HEK293 (cell line): ENCODE data around the gene MIF4GD.
A peak's percentile ranks its signal among the peaks of the same experiment; 100 is the strongest.

ENCODE experiments used
- BCL11A ChIP-seq: fragments of 450-650 bp; formaldehyde crosslinking; IDR thresholded peaks from 2 replicates; pipeline ENCODE4 v1.5.1; 2016; ENCODE audit warnings: low read depth, missing biosample characterization, missing genetic modification characterization
- BCL11B ChIP-seq: fragments of 450-650 bp; formaldehyde crosslinking; IDR thresholded peaks from 2 replicates; pipeline ENCODE4 v1.5.1; 2016; ENCODE audit warnings: low read depth, missing biosample characterization, missing genetic modification characterization
- GLIS1 ChIP-seq: fragments of 450-650 bp; formaldehyde crosslinking; IDR thresholded peaks from 2 replicates; pipeline ENCODE4 v1.5.1; 2016; ENCODE audit warnings: missing biosample characterization, missing genetic modification characterization
- GLIS2 ChIP-seq: fragments of 450-650 bp; formaldehyde crosslinking; IDR thresholded peaks from 2 replicates; pipeline ENCODE4 v1.5.1; 2016; ENCODE audit warnings: missing biosample characterization, missing genetic modification characterization
- MZF1 ChIP-seq: fragments of 450-650 bp; formaldehyde crosslinking; IDR thresholded peaks from 2 replicates; pipeline ENCODE4 v1.5.1; 2017; ENCODE audit warnings: missing biosample characterization, missing genetic modification characterization, borderline replicate concordance
- OVOL3 ChIP-seq: fragments of 450-650 bp; formaldehyde crosslinking; IDR thresholded peaks from 2 replicates; pipeline ENCODE4 v1.5.1; 2016; ENCODE audit warnings: missing biosample characterization, missing genetic modification characterization
- ZBTB7A ChIP-seq: fragments of 450-650 bp; formaldehyde crosslinking; IDR thresholded peaks from 2 replicates; pipeline ENCODE4 v1.5.1; 2016; ENCODE audit warnings: low read depth, missing biosample characterization, missing genetic modification characterization
- ZEB2 ChIP-seq: fragments of 450-650 bp; formaldehyde crosslinking; IDR thresholded peaks from 2 replicates; pipeline ENCODE4 v1.5.1; 2016; ENCODE audit warnings: missing biosample characterization, missing genetic modification characterization
- ZFP69B ChIP-seq: fragments of 450-650 bp; formaldehyde crosslinking; IDR thresholded peaks from 2 replicates; pipeline ENCODE4 v1.5.1; 2016; ENCODE audit warnings: missing biosample characterization, missing genetic modification characterization
- ZIC2 ChIP-seq: fragments of 450-650 bp; formaldehyde crosslinking; IDR thresholded peaks from 2 replicates; pipeline ENCODE4 v1.5.1; 2016; ENCODE audit warnings: missing biosample characterization, missing genetic modification characterization
- ZNF140 ChIP-seq: fragments of 450-650 bp; formaldehyde crosslinking; IDR thresholded peaks from 2 replicates; pipeline ENCODE4 v1.5.1; 2016; ENCODE audit warnings: missing biosample characterization, missing genetic modification characterization
- ZNF146 ChIP-seq: fragments of 450-650 bp; formaldehyde crosslinking; IDR thresholded peaks from 2 replicates; pipeline ENCODE4 v1.5.1; 2016; ENCODE audit warnings: missing biosample characterization, missing genetic modification characterization
- ZNF169 ChIP-seq: fragments of 450-650 bp; formaldehyde crosslinking; IDR thresholded peaks from 2 replicates; pipeline ENCODE4 v1.5.1; 2016; ENCODE audit warnings: missing biosample characterization, missing genetic modification characterization
- ZNF239 ChIP-seq: fragments of 450-650 bp; formaldehyde crosslinking; IDR thresholded peaks from 2 replicates; pipeline ENCODE4 v1.5.1; 2016; ENCODE audit warnings: missing biosample characterization, missing genetic modification characterization
- ZNF266 ChIP-seq: fragments of 450-650 bp; formaldehyde crosslinking; IDR thresholded peaks from 2 replicates; pipeline ENCODE4 v1.5.1; 2016; ENCODE audit warnings: missing biosample characterization, missing genetic modification characterization, low read depth
- ZNF529 ChIP-seq: fragments of 450-650 bp; formaldehyde crosslinking; IDR thresholded peaks from 2 replicates; pipeline ENCODE4 v1.5.1; 2017; ENCODE audit warnings: missing genetic modification characterization, missing biosample characterization; ENCODE audit not compliant: insufficient replicate concordance
- ZNF626 ChIP-seq: fragments of 450-650 bp; sonication (Bioruptor Pico); formaldehyde crosslinking; IDR thresholded peaks from 2 replicates; pipeline ENCODE4 v1.5.1; 2018; ENCODE audit warnings: missing biosample characterization, missing genetic modification characterization, inconsistent platforms
- ZNF629 ChIP-seq: fragments of 450-650 bp; formaldehyde crosslinking; IDR thresholded peaks from 2 replicates; pipeline ENCODE4 v1.5.1; 2017; ENCODE audit warnings: missing biosample characterization, missing genetic modification characterization
- ZNF677 ChIP-seq: fragments of 450-650 bp; IDR thresholded peaks from 2 replicates; pipeline ENCODE4 v1.5.0; 2018; ENCODE audit warnings: missing biosample characterization, mild to moderate bottlenecking, missing genetic modification characterization, moderate library complexity
- ZNF776 ChIP-seq: fragments of 450-650 bp; formaldehyde crosslinking; IDR thresholded peaks from 2 replicates; pipeline ENCODE4 v1.5.0; 2017; ENCODE audit warnings: missing biosample characterization, missing genetic modification characterization, borderline replicate concordance
- ZNF830 ChIP-seq: fragments of 450-650 bp; IDR thresholded peaks from 2 replicates; pipeline ENCODE4 v1.5.0; 2018; ENCODE audit warnings: missing biosample characterization, missing genetic modification characterization, low read depth, mild to moderate bottlenecking, moderate library complexity
- TF ChIP-seq, protein P1 (sequence below): fragments of 450-650 bp; formaldehyde crosslinking; IDR thresholded peaks from 2 replicates; pipeline ENCODE4 v1.5.1; 2016; ENCODE audit warnings: missing biosample characterization, missing genetic modification characterization, borderline replicate concordance
- TF ChIP-seq, protein P2 (sequence below): fragments of 450-650 bp; formaldehyde crosslinking; IDR thresholded peaks from 2 replicates; pipeline ENCODE4 v1.5.1; 2017; ENCODE audit warnings: missing biosample characterization, mild to moderate bottlenecking, missing genetic modification characterization, moderate library complexity
- TF ChIP-seq, protein P3 (sequence below): fragments of 450-650 bp; formaldehyde crosslinking; IDR thresholded peaks from 2 replicates; pipeline ENCODE4 v1.5.1; 2017; ENCODE audit warnings: missing biosample characterization, missing genetic modification characterization
- TF ChIP-seq, protein P4 (sequence below): fragments of 450-650 bp; formaldehyde crosslinking; IDR thresholded peaks from 2 replicates; pipeline ENCODE4 v1.5.1; 2016; ENCODE audit warnings: missing biosample characterization, missing genetic modification characterization, borderline replicate concordance

The MIF4GD gene

DNA sequence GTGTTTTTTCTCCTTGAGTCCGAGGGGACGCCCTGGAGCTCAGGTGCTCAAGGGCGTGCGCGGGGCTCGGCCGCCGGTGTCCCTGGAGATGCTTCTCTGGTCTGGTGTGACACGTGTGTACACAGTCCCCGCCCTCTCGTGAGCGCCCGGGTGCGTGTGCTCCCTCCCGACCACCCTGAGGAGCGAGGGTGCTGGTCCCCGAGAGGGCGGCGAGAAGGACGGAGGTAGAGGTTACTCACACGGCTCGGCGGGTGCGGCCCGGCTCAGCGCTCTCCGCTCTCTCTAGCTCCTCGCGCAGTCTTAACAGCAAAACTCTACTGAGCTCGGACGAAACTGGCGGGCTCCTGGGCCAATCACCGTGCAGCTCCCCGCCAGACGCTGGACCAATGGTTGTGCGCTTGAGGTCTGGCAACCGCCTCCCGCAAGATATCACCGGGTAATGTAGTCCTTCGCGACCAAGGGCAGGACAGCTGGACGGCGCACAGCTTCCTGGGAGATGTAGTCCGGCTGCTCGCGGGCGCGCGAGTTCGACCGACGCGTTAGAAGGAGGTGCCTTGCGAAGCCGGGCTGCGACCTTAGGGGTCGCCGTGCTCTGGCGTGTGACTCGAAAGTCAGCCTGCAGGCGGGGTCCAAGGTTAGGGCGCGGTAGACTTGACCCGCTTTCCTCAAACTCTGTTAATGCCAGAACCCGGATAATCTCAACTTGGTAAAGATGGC lies 18.2 kb upstream of the MIF4GD start, which contains the start of gene SLC25A19 (continued):
- TF ChIP-seq ZNF169 = no peak
- no peak for TF ChIP-seq BCL11A (tag by site-specific recombination)
- TF ChIP-seq, protein P1, sequence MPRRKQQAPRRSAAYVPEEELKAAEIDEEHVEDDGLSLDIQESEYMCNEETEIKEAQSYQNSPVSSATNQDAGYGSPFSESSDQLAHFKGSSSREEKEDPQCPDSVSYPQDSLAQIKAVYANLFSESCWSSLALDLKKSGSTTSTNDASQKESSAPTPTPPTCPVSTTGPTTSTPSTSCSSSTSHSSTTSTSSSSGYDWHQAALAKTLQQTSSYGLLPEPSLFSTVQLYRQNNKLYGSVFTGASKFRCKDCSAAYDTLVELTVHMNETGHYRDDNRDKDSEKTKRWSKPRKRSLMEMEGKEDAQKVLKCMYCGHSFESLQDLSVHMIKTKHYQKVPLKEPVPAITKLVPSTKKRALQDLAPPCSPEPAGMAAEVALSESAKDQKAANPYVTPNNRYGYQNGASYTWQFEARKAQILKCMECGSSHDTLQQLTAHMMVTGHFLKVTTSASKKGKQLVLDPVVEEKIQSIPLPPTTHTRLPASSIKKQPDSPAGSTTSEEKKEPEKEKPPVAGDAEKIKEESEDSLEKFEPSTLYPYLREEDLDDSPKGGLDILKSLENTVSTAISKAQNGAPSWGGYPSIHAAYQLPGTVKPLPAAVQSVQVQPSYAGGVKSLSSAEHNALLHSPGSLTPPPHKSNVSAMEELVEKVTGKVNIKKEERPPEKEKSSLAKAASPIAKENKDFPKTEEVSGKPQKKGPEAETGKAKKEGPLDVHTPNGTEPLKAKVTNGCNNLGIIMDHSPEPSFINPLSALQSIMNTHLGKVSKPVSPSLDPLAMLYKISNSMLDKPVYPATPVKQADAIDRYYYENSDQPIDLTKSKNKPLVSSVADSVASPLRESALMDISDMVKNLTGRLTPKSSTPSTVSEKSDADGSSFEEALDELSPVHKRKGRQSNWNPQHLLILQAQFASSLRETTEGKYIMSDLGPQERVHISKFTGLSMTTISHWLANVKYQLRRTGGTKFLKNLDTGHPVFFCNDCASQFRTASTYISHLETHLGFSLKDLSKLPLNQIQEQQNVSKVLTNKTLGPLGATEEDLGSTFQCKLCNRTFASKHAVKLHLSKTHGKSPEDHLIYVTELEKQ (tag by site-specific recombination) = 0 out of 2 replicates have a peak, but pooled peaks have one; percentile 10
- no peak for TF ChIP-seq ZNF776 (tag by site-specific recombination)
- TF ChIP-seq GLIS1 (tag by site-specific recombination) = peak; percentile 7; the same call in 1 of the 2 replicates
- TF ChIP-seq, protein P2, sequence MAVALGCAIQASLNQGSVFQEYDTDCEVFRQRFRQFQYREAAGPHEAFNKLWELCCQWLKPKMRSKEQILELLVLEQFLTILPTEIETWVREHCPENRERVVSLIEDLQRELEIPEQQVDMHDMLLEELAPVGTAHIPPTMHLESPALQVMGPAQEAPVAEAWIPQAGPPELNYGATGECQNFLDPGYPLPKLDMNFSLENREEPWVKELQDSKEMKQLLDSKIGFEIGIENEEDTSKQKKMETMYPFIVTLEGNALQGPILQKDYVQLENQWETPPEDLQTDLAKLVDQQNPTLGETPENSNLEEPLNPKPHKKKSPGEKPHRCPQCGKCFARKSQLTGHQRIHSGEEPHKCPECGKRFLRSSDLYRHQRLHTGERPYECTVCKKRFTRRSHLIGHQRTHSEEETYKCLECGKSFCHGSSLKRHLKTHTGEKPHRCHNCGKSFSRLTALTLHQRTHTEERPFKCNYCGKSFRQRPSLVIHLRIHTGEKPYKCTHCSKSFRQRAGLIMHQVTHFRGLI (tag by site-specific recombination) = no peak
- TF ChIP-seq ZNF629 (tag by site-specific recombination) = no peak; the same call in 1 of the 2 replicates
- no peak for TF ChIP-seq ZNF677 (tag by site-specific recombination)
- no peak for TF ChIP-seq ZNF239
- no peak; the same call in none of the 2 replicates for TF ChIP-seq ZIC2 (tag by site-specific recombination)
- TF ChIP-seq ZEB2 = peak; percentile 74; the same call in 1 of the 2 replicates
- no peak for TF ChIP-seq ZNF830 (tag by site-specific recombination)
- TF ChIP-seq ZFP69B (tag by site-specific recombination) = 0 out of 2 replicates have a peak, but pooled peaks have one; percentile 28
- TF ChIP-seq, protein P3, sequence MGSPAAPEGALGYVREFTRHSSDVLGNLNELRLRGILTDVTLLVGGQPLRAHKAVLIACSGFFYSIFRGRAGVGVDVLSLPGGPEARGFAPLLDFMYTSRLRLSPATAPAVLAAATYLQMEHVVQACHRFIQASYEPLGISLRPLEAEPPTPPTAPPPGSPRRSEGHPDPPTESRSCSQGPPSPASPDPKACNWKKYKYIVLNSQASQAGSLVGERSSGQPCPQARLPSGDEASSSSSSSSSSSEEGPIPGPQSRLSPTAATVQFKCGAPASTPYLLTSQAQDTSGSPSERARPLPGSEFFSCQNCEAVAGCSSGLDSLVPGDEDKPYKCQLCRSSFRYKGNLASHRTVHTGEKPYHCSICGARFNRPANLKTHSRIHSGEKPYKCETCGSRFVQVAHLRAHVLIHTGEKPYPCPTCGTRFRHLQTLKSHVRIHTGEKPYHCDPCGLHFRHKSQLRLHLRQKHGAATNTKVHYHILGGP = no peak
- TF ChIP-seq ZNF140 (tag by site-specific recombination) = no peak
- no peak for TF ChIP-seq GLIS2 (tag by site-specific recombination)
- TF ChIP-seq ZNF146 (tag by site-specific recombination) = no peak
- no peak for TF ChIP-seq ZBTB7A
- no peak for TF ChIP-seq BCL11B (tag by site-specific recombination)
- TF ChIP-seq, protein P4, sequence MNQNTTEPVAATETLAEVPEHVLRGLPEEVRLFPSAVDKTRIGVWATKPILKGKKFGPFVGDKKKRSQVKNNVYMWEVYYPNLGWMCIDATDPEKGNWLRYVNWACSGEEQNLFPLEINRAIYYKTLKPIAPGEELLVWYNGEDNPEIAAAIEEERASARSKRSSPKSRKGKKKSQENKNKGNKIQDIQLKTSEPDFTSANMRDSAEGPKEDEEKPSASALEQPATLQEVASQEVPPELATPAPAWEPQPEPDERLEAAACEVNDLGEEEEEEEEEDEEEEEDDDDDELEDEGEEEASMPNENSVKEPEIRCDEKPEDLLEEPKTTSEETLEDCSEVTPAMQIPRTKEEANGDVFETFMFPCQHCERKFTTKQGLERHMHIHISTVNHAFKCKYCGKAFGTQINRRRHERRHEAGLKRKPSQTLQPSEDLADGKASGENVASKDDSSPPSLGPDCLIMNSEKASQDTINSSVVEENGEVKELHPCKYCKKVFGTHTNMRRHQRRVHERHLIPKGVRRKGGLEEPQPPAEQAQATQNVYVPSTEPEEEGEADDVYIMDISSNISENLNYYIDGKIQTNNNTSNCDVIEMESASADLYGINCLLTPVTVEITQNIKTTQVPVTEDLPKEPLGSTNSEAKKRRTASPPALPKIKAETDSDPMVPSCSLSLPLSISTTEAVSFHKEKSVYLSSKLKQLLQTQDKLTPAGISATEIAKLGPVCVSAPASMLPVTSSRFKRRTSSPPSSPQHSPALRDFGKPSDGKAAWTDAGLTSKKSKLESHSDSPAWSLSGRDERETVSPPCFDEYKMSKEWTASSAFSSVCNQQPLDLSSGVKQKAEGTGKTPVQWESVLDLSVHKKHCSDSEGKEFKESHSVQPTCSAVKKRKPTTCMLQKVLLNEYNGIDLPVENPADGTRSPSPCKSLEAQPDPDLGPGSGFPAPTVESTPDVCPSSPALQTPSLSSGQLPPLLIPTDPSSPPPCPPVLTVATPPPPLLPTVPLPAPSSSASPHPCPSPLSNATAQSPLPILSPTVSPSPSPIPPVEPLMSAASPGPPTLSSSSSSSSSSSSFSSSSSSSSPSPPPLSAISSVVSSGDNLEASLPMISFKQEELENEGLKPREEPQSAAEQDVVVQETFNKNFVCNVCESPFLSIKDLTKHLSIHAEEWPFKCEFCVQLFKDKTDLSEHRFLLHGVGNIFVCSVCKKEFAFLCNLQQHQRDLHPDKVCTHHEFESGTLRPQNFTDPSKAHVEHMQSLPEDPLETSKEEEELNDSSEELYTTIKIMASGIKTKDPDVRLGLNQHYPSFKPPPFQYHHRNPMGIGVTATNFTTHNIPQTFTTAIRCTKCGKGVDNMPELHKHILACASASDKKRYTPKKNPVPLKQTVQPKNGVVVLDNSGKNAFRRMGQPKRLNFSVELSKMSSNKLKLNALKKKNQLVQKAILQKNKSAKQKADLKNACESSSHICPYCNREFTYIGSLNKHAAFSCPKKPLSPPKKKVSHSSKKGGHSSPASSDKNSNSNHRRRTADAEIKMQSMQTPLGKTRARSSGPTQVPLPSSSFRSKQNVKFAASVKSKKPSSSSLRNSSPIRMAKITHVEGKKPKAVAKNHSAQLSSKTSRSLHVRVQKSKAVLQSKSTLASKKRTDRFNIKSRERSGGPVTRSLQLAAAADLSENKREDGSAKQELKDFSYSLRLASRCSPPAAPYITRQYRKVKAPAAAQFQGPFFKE (tag by site-specific recombination) = no peak
- no peak for TF ChIP-seq MZF1 (tag by site-specific recombination)
- TF ChIP-seq ZNF529 (tag by site-specific recombination) = no peak
- no peak for TF ChIP-seq OVOL3 (tag by site-specific recombination)
- no peak for TF ChIP-seq ZNF626
- no peak for TF ChIP-seq ZNF266 (tag by site-specific recombination)
